GM12878 (cell line): Measurements from ENCODE around the gene RACGAP1. TPM values are rescaled to one million over a fixed set of nuclear protein-coding genes. Genes with fewer than 3 reads are reported as not detected.

Source experiments
- ATAC-seq: fragments of 200-7000 bp; cut with Tn5 transposase; 3 replicates; pipeline ENCODE4 v1.9.1; 2020; ENCODE audit warnings: mild to moderate bottlenecking, moderate library complexity
- BruUV-seq: library from RNA; stranded (reverse); fragments of 400-500 nt; replicated peaks from 2 replicates; lab custom pipeline; 2021; lab: Mats Ljungman, UMichigan
- CTCF ChIA-PET: fragments of 300-600 bp; sonication (Branson Sonifier 250); formaldehyde crosslinking; extraction: SDS; loops from one replicate; lab custom pipeline; 2021; ENCODE audit warnings: inconsistent platforms; lab: Yijun Ruan, JAX
- POLR2A ChIA-PET: fragments of 350-600 bp; formaldehyde crosslinking; extraction: SDS; loops from one replicate; lab custom pipeline; 2021; ENCODE audit warnings: inconsistent platforms; lab: Charles Lee
- RAD21 ChIA-PET: fragments of 300-600 bp; sonication (Branson Sonifier 250); formaldehyde crosslinking; loops from one replicate; lab custom pipeline; 2023; ENCODE audit warnings: antibody characterized with exemption; ENCODE audit not compliant: unreplicated experiment; lab: Charles Lee
- SMC1A ChIA-PET: fragments of 300-600 bp; sonication (Branson Sonifier 250); formaldehyde crosslinking; loops from one replicate; lab custom pipeline; 2023; ENCODE audit not compliant: unreplicated experiment, uncharacterized antibody; lab: Charles Lee
- DNase-seq: peaks from one replicate; pipeline ENCODE4 v3.0.0-alpha.2; 2011; ENCODE audit warnings: low read depth, low spot score
- FAIRE-seq: peaks from 3 replicates; lab custom pipeline; 2011; peaks lifted over from hg19 to GRCh38; lab: Jason Lieb, UNC
- H2AFZ ChIP-seq: 2 replicates; pipeline ENCODE4 v1.6.0; 2011; ENCODE audit warnings: low read depth, low read length, control low read depth; ENCODE audit not compliant: control insufficient read depth
- H3K27ac ChIP-seq: 2 replicates; pipeline ENCODE4 v1.5.1; 2011; ENCODE audit warnings: control low read depth; ENCODE audit not compliant: control insufficient read depth, insufficient read depth
- H3K27me3 ChIP-seq, 2 experiments: replicated peaks in 1 of 2; 2 replicates each; pipeline versions ENCODE4 v1.6.0 to v1.6.1; 2011; ENCODE audit warnings: low read length in 1 of 2; ENCODE audit not compliant: control insufficient read depth in 2 of 2, insufficient read depth in 2 of 2
- H3K36me3 ChIP-seq, 2 experiments: 2 replicates each; pipeline ENCODE4 v1.5.1; 2011; ENCODE audit warnings: low read length in 1 of 2; ENCODE audit not compliant: control insufficient read depth in 2 of 2, insufficient read depth in 2 of 2
- H3K4me1 ChIP-seq: 2 replicates; pipeline ENCODE4 v1.6.1; 2011; ENCODE audit warnings: mild to moderate bottlenecking, low read length, moderate library complexity, mixed read lengths; ENCODE audit not compliant: control insufficient read depth, insufficient read depth
- H3K4me2 ChIP-seq: 2 replicates; pipeline ENCODE4 v1.6.0; 2011; ENCODE audit warnings: control low read depth; ENCODE audit not compliant: control insufficient read depth, insufficient read depth
- H3K4me3 ChIP-seq: fragments of 200-600 bp; sonication (generic); 2 replicates; pipeline ENCODE4 v1.5.1; 2016
- H3K79me2 ChIP-seq: 2 replicates; pipeline ENCODE4 v1.6.0; 2011; ENCODE audit warnings: low read length; ENCODE audit not compliant: control insufficient read depth, insufficient read depth
- H3K9ac ChIP-seq: 2 replicates; pipeline ENCODE4 v1.8.0; 2011; ENCODE audit warnings: low read length, control low read depth, mixed read lengths; ENCODE audit not compliant: control insufficient read depth, insufficient read depth
- H3K9me3 ChIP-seq: replicated peaks from 3 replicates; pipeline ENCODE4 v1.5.1; 2011; ENCODE audit warnings: mild to moderate bottlenecking, low read length; ENCODE audit not compliant: control insufficient read depth, insufficient read depth
- H4K20me1 ChIP-seq: 2 replicates; pipeline ENCODE4 v1.6.0; 2011; ENCODE audit not compliant: control insufficient read depth, insufficient read depth
- ATF3 ChIP-seq: IDR thresholded peaks from 2 replicates; pipeline ENCODE4 v1.6.1; 2011; ENCODE audit warnings: low read depth, mild to moderate bottlenecking, low read length, moderate library complexity, borderline replicate concordance; ENCODE audit errors: extremely low read depth
- HDAC6 ChIP-seq: fragments of 200-600 bp; sonication (generic); IDR thresholded peaks from one replicate; pipeline ENCODE4 v1.8.0; 2017; ENCODE audit warnings: antibody characterized with exemption; ENCODE audit not compliant: unreplicated experiment
- IKZF1 ChIP-seq: fragments of 450-650 bp; conservative IDR thresholded peaks from 2 replicates; pipeline ENCODE4 v1.6.1; 2017; ENCODE audit warnings: antibody characterized with exemption, mild to moderate bottlenecking
- PAX5 ChIP-seq: IDR thresholded peaks from 2 replicates; pipeline ENCODE4 v1.6.1; 2011; ENCODE audit warnings: low read depth, low read length, borderline replicate concordance
- WGBS: methylation state at CpG from one replicate; pipeline ENCODE4 v1.1.6; 2016; ENCODE audit warnings: low lambda C conversion rate; ENCODE audit not compliant: insufficient replicate concordance, insufficient coverage; ENCODE audit errors: missing lambda C conversion rate; 5-methylcytosine and 5-hydroxymethylcytosine counted together
- in situ Hi-C: fragments of 300-500 bp; cut with MboI; formaldehyde crosslinking; loops from 9 replicates; pipeline ENCODE4 v1.14.3; 2018; ENCODE audit warnings: mixed read lengths
- intact Hi-C: fragments of 100-400 bp; cut with micrococcal nuclease; formaldehyde crosslinking; loops from one replicate; pipeline ENCODE4 v1.14.2; 2022; ENCODE audit not compliant: unreplicated experiment
- polyA plus RNA-seq, 11 experiments: library from polyadenylated mRNA; depleted of rRNA in 4 of 11; unstranded in 6 of 11; stranded (reverse) in 5 of 11; fragments of >200 nt; fragmentation: Nextera tagmentation in 4 of 11; fragmentation: Illumina TruSeq in 1 of 11; extraction: Ambion mirVana in 4 of 11; extraction: Trizol in 1 of 11; gene quantifications; 1 replicate in 1 of 11; 2 replicates in 10 of 11; pipeline versions ENCODE4 v1.2.1 to v1.2.3, GENCODE V29; 2011 to 2016; ENCODE audit warnings: inconsistent platforms in 2 of 11, missing spikeins in 2 of 11, low read depth in 1 of 11
- total RNA-seq, 4 experiments: library from RNA; depleted of rRNA in 3 of 4; stranded (reverse); fragments of >200 nt in 3 of 4; fragmentation: Illumina TruSeq in 1 of 4; extraction: Trizol in 1 of 4; gene quantifications; 2 replicates each; pipeline versions ENCODE4 v1.2.1 to v1.2.3, GENCODE V29; 2013 to 2021
- TF ChIP-seq, protein P1 (sequence below): fragments of 150-350 bp; IDR thresholded peaks from 2 replicates; pipeline ENCODE4 v1.6.1; 2016; ENCODE audit warnings: low read depth, low read length

The RACGAP1 gene
- total and polyA plus RNA-seq, 10 of the 15 experiments (the other 5 are each of a cell fraction or from before 2014, with no cell fraction given): 32.4 to 87.9 (median 76.2) TPM

- Histone ChIP-seq H3K4me3 (peak within 1 kb of the TSS; percentile 82), H3K9ac (no peak within 1 kb of the TSS; the same call in 1 of the 2 replicates), H3K4me1 (0 out of 2 replicates have a peak, but pooled peaks cover 4% of the 10 kb centered on the region), H2AFZ (peak within 1 kb of the TSS; percentile 37), H3K27me3 (peaks cover 10 to 17% of the 10 kb centered on the region in 2 experiments; a peak in 3 of 4 replicates), H3K4me2 (peak within 1 kb of the TSS; percentile 86), H4K20me1 (no peaks in the 10 kb centered on the region), H3K36me3 (no peaks in the 10 kb centered on the region), H3K9me3 (no peaks in the 10 kb centered on the region), H3K27ac (no peak within 1 kb of the TSS), H3K79me2 (no peaks in the 10 kb centered on the region)
- FAIRE-seq: no peak
- intact Hi-C loops: loop anchor here (1.0 to 10.0 kb wide), 3 partner anchors 18 to 192 kb away; no protein-coding TSS in a partner anchor
- TF ChIP-seq PAX5 (peak; percentile 49; the same call in 1 of the 2 replicates), HDAC6 (peak; percentile 58), ATF3 (no peak), IKZF1 (0 out of 2 replicates have a peak, but pooled peaks have one; percentile 25)
- TF ChIP-seq, protein P1, sequence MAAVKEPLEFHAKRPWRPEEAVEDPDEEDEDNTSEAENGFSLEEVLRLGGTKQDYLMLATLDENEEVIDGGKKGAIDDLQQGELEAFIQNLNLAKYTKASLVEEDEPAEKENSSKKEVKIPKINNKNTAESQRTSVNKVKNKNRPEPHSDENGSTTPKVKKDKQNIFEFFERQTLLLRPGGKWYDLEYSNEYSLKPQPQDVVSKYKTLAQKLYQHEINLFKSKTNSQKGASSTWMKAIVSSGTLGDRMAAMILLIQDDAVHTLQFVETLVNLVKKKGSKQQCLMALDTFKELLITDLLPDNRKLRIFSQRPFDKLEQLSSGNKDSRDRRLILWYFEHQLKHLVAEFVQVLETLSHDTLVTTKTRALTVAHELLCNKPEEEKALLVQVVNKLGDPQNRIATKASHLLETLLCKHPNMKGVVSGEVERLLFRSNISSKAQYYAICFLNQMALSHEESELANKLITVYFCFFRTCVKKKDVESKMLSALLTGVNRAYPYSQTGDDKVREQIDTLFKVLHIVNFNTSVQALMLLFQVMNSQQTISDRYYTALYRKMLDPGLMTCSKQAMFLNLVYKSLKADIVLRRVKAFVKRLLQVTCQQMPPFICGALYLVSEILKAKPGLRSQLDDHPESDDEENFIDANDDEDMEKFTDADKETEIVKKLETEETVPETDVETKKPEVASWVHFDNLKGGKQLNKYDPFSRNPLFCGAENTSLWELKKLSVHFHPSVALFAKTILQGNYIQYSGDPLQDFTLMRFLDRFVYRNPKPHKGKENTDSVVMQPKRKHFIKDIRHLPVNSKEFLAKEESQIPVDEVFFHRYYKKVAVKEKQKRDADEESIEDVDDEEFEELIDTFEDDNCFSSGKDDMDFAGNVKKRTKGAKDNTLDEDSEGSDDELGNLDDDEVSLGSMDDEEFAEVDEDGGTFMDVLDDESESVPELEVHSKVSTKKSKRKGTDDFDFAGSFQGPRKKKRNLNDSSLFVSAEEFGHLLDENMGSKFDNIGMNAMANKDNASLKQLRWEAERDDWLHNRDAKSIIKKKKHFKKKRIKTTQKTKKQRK: no peak
- ChIA-PET RAD21 (interaction anchor here (0.9 to 4.1 kb wide), 2 partner anchors 49 to 90 kb away, joined by 3 to 31 read pairs; no protein-coding TSS in a partner anchor), SMC1A (interaction anchor here (1.0 to 3.3 kb wide), 4 partner anchors 18 to 91 kb away, joined by 3 to 25 read pairs (median 10); no protein-coding TSS in a partner anchor), CTCF (interaction anchor here (1.0 to 5.0 kb wide), 11 partner anchors 9 to 93 kb away, joined by 3 to 73 read pairs (median 6); no protein-coding TSS in a partner anchor), POLR2A (no interaction called here)
- under 1% methylated on average over 54 of the region's 88 CpGs for whole genome bisulfite sequencing
- ATAC-seq: peak; percentile 70
- in situ Hi-C loops: no loop called here
- no peak for DNase-seq
- BruUV-seq: no TSS peak
These were observed 31.9 kb upstream of the RACGAP1 start, which contains the start of gene ASIC1 for GRCh38 chr12:50057000-50057841. Gene ASIC1, plus strand, starts transcription at chr12:50057596. Its CDS starts 1,171 bp downstream, at chr12:50058767.
